Vagina (tissue), 2 donors: ENCODE measurements around the gene TTC32.

Experiments
- CTCF ChIP-seq, 3 experiments: fragments of 450-650 bp in 2 of 3; fragments of 200-600 bp in 1 of 3; sonication (generic) in 1 of 3; IDR thresholded peaks; one replicate each; pipeline ENCODE4 v1.5.1; 2017 to 2019; ENCODE audit warnings: antibody characterized with exemption in 3 of 3, mild to moderate bottlenecking in 2 of 3, moderate library complexity in 2 of 3
- POLR2A ChIP-seq, 2 donors: fragments of 450-650 bp; IDR thresholded peaks; one replicate each; pipeline ENCODE4 v1.6.1; 2017; ENCODE audit warnings: antibody characterized with exemption in 2 of 2, mild to moderate bottlenecking in 2 of 2, moderate library complexity in 2 of 2

GRCh38 chr2:19881221-19881907, 20.4 kb downstream of the TTC32 start:
- TF ChIP-seq CTCF (IDR thresholded peaks at IDR 0.05) (no peak), POLR2A (IDR thresholded peaks at IDR 0.05) (no peak)
